ENCODE measurements around the gene MRPS31. TPM values are rescaled to one million over a fixed set of nuclear protein-coding genes. Genes with fewer than 3 reads are reported as not detected.

The MRPS31 gene
- total RNA-seq, 1 donor from 2014 or later: 22.5 TPM

GRCh38 chr13:40801255-40802217, 30.5 kb upstream of the MRPS31 start:
- Histone ChIP-seq H3K4me3 (ENCODE audit: low read depth, low read length) (no peak overlapping the region), H3K36me3 (ENCODE audit: control insufficient read depth, insufficient read depth, low read length) (no peaks in the 10 kb centered on the region), H3K27me3 (ENCODE audit: control insufficient read depth, insufficient read depth, low read length) (no peaks in the 10 kb centered on the region)
- no peak for DNase-seq (ENCODE audit: low read depth)
- no peak for TF ChIP-seq CTCF (IDR thresholded peaks at IDR 0.05; ENCODE audit: insufficient read depth, low read length, poor library complexity, severe bottlenecking)

DNA sequence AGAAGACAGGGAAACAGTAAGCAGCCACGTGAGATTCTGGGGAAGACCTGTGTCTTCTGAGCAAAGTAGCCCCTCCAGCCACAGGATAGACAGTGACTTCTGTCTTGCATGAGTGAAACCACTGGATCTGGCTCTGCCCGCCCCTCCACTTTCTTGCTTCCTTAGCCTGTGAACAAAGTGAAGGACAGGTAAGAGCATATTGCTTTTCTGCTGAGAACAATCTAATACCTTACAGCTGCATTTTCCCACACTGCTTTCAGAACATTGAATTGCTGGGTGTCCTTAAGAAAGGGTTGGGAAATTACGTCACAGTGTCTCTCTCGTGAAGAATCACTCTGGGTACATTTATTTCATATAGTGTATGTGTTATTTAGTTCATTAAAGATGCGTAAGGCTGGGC, 29.6 kb upstream of the MRPS31 start:
- no peak for DNase-seq (ENCODE audit: low read depth)
- TF ChIP-seq CTCF (IDR thresholded peaks at IDR 0.05; ENCODE audit: insufficient read depth, low read length, poor library complexity, severe bottlenecking): no peak
- Histone ChIP-seq H3K4me3 (ENCODE audit: low read depth, low read length) (no peak overlapping the region), H3K36me3 (ENCODE audit: control insufficient read depth, insufficient read depth, low read length) (no peaks in the 10 kb centered on the region), H3K27me3 (ENCODE audit: control insufficient read depth, insufficient read depth, low read length) (no peaks in the 10 kb centered on the region)

- Histone ChIP-seq H3K4me3 (ENCODE audit: low read depth, low read length) (no peak overlapping the region), H3K36me3 (ENCODE audit: control insufficient read depth, insufficient read depth, low read length) (no peaks in the 10 kb centered on the region), H3K27me3 (ENCODE audit: control insufficient read depth, insufficient read depth, low read length) (no peaks in the 10 kb centered on the region)
- no peak for TF ChIP-seq CTCF (IDR thresholded peaks at IDR 0.05; ENCODE audit: insufficient read depth, low read length, poor library complexity, severe bottlenecking)
- DNase-seq (ENCODE audit: low read depth): no peak
These were observed 28.5 kb upstream of the MRPS31 start for GRCh38 chr13:40799508-40799907.

- H3K4me3 ChIP-seq (ENCODE audit: low read depth, low read length): no peak overlapping the region
- no peak for DNase-seq (ENCODE audit: low read depth)
- H3K36me3 ChIP-seq (ENCODE audit: control insufficient read depth, insufficient read depth, low read length): no peaks in the 10 kb centered on the region
- no peaks in the 10 kb centered on the region for H3K27me3 ChIP-seq (ENCODE audit: control insufficient read depth, insufficient read depth, low read length)
- TF ChIP-seq CTCF (IDR thresholded peaks at IDR 0.05; ENCODE audit: insufficient read depth, low read length, poor library complexity, severe bottlenecking): no peak
These were observed 27.4 kb upstream of the MRPS31 start for GRCh38 chr13:40798380-40798779.

- no peak for TF ChIP-seq CTCF (IDR thresholded peaks at IDR 0.05; ENCODE audit: insufficient read depth, low read length, poor library complexity, severe bottlenecking)
- Histone ChIP-seq H3K36me3 (ENCODE audit: control insufficient read depth, insufficient read depth, low read length) (no peaks in the 10 kb centered on the region), H3K4me3 (ENCODE audit: low read depth, low read length) (no peak overlapping the region), H3K27me3 (ENCODE audit: control insufficient read depth, insufficient read depth, low read length) (no peaks in the 10 kb centered on the region)
- DNase-seq (ENCODE audit: low read depth): no peak
These were observed 25.7 kb upstream of the MRPS31 start for GRCh38 chr13:40796649-40797048.

All from kidney epithelial cell (primary cell).